Stimulated activated CD8-positive, alpha-beta memory T cell treated with anti-CD3 and anti-CD28 coated beads, Interleukin-4, amount 100 ng/mL, for 1 hour (primary cell): ENCODE measurements around the gene CDH12.
"Not testable (repeated sequence)": the region's sequence is repeated elsewhere in the genome, so short reads cannot be mapped to it uniquely, and the experiment has no call there.

Experiments used
- DNase-seq, 2 donors: peaks; one replicate each; pipeline ENCODE4 v3.0.0-alpha.2; 2020; ENCODE audit warnings: low read depth in 2 of 2, low spot score in 1 of 2

CDH12 gene

DNA sequence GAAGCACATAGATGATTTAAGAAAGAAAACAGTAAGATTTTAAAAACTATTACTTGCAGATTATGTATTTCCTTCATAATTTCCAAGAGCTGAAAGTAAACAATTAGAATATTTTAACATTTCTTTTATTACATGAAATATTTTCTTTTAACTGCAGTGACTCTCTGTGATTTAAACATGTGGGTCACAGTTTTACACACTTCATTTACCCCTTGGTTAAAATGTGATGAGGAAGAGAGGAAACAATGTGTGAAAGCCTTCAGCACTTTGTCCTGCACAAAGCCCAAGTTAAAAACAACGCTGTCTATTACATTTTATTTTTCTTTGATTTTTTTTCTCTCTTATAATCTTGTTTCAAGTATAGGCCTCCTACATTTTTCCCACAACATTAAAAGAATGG, 801.3 kb downstream of the CDH12 start:
- DNase-seq, result no peak

DNA sequence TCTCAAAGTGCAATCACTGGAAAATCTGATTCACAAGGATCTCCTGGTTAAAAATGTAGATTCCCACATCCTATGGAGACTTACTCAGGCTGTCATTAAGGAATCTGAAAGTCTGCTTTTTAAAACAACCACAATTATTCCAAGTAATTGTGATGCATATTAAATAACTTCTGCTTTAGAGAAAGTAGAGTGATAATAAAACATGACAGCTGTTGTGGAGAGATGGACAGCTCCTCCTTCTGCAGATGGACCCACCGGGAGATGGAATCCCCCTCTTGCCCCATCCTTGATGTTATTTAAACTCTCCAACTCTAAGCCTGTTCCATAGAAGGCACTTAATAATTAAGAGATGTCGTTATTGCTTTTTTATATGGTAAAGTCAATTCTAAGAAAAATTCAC, 802.2 kb downstream of the CDH12 start:
- DNase-seq, result no peak

DNA sequence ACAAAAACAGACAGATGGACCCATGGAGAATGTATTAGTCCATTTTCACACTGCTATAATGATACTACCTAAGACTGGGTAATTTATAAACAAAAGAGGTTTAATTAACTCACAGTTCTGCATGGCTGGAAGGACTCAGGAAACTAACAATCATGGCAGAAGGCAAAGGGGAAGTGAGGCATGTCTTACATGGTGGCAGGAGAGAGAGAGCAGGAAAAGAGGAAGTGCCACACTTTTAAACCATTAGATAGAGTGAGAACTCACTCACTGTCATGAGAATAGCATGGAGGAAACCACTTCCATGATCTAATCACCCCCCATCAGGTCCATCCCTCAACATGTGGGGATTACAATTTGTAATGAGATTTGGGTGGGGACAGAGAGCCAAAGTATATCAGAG, 808.9 kb downstream of the CDH12 start:
- no peak for DNase-seq

DNA sequence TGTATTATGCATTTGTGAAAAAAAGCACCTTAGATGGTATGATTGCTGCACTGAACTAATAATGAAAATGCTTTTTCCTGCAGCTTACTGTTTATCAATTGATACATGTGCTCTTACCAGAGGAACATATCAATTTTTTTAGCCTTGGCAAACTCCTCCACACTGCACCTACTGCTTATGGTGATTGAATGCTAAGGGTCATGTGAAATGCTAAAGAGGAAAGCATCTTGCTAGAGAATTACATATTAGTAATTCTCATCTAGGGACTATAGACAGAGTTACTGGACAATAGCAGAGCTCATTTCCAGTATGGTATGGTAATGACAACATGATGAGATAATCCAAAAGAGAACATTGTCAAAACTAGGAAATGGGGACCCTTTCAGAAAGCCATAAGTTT, 817.1 kb downstream of the CDH12 start:
- DNase-seq, result no peak

DNA sequence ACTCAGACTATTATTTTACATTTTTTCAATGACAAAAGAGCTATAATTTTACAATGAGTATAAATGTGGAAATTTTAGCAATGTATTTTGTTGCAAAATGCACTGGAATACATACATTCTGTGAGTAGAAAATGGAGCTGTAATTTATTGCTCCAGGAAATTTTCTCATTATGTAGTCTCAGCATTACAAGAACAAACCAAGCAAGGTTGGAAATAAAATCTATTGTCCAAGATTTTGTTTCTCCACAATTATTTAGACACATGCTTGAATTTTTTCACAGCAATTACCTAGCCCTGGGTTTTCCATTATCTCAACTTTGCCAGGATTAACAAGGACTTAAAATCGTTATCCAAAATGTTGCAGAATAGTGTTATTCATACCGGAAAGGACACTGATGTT, 820.1 kb downstream of the CDH12 start:
- no peak for DNase-seq

DNA sequence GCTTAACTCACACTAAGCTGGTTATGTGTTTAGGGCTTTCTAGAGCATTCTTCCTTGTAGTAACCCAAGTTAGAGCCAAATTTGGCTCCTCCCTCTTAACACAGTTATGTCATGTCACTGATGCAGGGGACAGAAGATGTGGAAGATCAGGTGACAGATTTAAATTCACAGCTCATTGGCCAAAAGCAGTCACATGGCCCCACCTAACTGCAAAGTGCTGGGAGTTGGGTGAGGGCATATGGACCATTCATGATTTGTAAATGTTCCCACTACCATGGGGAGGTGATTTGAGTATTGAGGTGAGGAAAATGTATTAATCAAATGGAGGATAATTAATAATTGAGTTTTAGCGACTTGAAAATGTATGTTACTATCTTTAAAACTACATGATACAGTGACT, 829.4 kb downstream of the CDH12 start:
- no peak for DNase-seq

DNA sequence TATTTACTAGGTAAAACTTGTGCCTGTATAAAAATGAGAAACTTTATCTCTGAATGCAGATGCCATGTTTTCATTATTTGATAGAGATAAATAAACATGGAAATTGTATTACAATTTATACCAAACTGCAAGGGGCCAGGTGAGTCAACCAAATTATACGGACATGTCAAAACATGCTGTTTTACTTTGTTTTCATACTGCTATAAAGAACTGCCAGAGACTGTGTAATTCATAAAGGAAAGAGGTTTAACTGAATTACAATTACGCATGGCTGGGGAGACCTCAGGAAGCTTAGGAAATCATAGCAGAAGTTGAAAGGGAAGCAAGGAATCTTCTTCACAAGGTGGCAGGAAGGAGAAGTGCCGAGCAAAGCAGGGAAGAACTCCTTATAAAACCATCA, 840.3 kb downstream of the CDH12 start:
- not testable (repeated sequence) for DNase-seq

DNA sequence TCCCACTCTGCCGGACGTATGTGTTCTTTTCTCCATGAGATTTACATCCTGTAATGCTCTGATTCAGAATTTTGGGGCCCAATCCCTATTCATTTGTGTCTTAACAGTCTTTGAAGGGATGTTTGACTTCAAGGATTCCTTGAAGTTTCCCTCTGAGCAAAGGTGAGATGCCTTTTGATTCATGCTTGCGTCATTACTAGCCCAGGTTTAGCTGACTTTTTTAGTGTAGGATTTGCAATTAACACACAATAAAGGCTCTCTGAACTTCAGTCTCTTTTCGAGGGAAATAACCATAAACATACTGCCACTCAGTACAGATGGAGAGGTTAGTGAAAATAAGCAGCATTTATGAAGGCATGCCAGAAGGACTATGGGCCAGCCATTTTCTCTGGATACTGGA, 842.3 kb downstream of the CDH12 start:
- not testable (repeated sequence) for DNase-seq

DNA sequence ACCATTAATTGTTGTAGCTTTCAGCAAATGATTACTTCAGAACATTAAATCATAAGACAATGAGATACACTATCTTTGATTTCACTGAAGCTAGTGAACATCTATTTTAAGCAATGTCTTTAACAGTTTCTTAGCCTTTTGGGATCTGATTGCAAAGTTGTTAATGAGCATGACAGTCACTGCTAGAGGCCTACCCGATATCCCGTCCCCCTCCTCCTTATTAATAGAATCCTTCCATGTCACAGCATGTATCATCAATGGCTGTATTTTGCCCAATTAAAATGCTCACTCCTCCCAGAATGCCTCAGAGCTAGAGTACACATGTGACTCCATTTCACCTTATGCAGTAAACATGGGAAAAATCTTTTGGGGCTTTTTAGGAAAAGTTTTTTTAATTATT, 852.0 kb downstream of the CDH12 start:
- not testable (repeated sequence) for DNase-seq

DNA sequence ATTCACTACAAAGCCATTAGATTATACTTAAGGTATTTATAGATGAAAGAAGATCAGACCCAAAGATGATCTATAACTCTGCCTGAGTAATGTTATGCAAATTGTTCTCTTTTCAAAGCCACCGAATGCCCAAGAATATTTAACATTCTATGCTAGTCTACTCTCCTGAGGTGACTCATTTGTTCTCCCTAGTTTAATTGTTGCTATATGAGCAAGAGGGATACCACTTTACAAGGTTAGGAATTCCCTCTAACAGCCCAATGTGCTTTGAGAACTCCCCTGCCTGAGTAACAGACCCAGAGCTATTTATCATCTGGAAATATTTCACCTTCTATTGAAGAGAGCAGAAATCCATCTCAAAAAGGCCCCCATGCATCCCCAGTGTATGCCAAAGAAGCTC, 867.3 kb downstream of the CDH12 start:
- DNase-seq, result not testable (repeated sequence)

DNA sequence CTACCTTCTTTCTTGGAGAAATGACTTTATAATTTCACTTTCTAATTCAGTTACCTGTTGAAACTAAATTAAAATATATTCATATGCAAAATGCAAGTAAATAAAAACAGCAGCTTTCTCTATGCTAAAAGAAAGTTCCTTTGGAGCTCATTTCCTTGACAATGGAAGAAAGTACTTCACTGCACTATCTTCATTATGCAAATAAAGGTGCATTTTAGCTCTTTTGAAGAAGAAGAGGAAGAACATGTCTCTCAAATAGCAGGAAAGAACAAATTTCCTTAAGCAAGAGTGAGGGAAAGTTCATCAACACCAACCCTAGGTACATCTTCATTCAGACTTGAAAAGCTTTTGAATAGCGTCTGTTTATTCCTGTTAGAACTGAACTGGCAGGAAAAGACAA, 901.6 kb downstream of the CDH12 start:
- not testable (repeated sequence) for DNase-seq

DNA sequence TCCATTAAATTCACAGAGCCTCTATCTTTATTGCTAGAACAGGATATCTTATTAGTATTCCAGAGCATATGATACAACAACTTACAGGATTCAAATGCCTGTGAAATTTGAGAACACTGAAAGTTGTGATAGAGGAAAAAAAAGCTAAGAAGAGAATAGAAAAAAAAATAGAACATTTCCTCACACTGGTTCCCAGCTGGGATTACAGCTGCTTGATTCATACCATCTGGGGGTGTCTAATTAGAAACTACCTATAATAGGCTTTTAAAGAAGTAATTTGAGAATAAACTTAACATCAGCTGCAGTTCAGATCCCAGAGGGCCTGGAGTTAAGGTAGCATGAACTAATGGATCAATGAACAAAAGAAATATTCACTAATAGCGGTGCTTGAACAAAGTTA, 922.0 kb downstream of the CDH12 start:
- no peak for DNase-seq

DNA sequence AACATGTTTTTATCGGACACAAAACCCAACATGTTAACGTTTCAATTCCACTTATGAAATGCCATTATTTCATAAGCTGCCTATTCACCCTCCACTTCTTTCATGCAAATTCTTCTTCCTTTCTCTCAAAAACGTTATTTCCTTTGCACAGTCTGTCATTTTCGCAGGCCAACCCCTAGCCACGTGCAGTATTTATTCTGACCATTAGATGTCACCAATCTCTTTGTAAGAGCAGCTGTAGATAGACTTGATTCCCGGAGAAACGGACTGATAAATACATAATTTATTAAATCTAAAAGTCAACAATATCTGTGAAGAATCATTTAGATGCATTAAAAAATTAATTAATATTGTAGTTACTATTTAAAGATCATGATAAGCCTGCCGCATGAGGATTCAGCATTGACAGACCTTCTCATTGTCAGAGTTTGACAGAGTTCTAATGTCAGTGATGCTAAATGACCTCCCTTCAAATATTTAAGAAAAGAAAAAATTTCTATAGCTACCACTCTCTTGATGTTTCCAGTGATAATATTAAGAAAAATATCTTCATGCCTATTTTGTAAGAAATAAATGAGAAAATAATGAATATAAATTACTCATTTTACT, 933.6 kb downstream of the CDH12 start:
- DNase-seq, result no peak

DNA sequence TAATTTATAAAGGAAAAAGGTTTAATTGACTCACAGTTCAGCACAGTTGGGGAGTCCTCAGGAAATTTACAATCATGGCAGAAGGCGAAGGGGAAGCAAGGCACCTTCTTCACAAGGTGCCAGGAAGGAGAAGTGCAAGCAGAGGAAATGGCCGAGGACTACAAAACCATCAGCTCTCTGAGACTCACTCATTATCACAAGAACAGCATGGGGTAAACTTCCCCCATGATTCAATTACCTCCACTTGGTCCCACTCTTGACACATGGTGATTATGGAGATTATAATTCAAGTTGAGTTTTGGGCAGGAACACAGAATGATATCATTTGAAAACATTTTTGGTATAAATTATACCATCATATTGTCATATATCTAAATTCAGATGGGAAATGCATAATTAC, 934.7 kb downstream of the CDH12 start:
- DNase-seq, result no peak

DNA sequence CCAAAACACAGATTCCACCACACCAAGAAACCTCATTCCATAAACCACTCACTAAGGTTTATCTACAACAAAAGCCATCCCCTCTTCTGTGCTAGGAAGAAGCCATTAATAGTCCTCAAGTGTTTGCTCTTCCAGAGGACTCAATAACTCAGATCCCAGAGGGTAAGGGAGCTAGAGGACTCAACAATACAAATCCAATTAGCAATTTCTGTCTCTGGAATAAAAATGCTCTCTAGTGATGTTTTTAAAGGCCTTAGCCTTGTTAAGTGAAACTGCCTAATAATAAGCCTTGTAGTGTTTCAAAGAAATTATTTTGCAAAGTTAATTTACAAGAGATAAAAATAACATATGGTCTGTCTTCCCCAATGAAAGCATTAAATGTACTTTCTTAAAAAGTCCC, 942.4 kb downstream of the CDH12 start:
- DNase-seq, result no peak

DNA sequence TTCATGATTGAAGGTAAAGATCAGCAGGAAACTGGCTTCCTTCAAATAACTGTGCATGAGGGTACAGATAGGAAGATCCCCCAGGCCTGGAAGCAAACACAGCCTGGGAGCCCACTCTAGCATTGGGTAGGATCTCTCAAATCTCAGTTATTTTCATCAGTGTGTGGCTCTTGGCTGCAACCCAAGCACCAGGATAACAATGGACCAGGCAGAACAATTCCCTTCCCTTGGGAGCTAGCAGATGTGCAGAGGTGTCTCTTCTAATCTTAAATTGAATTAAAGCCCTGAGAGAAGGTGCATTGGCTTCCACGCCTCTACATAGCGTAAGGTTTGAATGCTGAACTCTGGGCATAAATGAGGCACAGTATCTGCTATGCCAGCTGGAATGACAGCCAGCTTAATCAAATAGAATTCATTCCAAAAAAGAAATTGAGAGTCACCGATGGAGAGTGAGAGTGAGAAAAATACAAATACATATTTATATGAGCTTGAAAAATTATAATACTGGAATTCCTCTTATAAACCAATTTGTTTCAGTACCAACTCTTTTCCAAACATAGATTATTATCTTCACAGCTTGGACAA, 957.3 kb downstream of the CDH12 start:
- no peak for DNase-seq

DNA sequence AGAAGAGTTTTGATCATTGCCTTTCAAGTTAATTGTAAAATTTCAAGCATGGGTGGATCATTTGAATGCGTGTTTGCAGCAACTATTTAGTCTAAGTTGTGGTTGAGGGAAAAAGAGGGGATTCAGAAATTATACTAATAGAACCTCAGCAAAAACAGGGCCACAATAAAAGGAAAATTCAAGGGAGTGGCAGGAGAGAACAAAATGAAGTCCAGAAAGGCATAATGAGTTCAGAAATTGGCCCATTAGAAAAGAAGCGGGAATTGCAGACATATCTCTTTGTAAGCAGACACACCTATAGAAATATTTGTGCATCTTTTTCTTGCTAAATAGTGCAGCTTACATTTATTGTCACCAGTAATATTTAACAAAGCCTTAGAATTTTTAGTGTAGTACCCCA, 960.0 kb downstream of the CDH12 start:
- DNase-seq, result no peak

DNA sequence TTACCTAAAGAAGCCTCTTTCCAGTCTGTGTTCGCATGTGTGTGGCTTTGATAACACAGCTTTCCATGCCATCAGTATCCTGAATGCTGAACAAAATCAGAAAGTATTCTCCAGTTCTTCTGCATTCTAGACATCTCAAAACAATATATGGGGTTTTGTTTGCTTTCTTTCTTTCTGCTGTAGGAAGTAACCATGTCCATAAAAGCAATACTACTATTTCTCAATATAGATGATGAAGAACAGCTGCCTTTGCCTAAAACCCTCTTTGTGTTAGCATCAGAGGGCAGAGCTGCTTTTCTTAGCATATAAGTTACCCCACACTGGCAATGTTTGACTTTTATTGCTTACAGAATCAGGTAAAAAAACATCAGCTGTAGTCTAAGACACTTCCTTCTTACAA, 963.6 kb downstream of the CDH12 start:
- DNase-seq, result no peak

DNA sequence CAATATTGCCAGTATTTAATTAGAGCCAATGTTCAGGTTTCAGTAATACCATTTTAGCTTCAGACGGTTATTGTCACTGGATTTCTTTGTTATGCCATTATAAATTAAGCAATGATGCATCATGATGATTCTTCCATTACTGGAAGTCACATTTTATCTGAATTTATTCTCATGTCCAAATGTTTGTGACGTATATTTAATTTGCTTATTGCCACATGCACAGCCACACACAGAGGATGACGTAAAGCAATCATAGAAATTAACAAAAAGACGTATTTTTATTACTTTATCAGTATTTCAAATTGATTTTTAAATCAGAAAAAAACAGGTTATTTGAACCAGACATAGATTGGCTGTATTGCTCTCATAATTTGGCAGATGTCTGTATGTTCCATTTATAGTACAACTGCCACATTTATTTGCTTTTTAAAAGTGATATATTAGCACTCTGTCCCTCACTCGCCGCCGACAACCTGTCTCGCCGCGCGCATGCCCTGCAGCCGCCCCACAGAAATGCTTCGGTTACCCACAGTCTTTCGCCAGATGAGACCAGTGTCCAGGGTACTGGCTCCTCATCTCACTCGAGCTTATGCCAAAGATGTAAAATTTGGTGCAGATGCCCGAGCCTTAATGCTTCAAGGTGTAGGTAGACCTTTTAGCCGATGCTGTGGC, 970.9 kb downstream of the CDH12 start:
- DNase-seq, result no peak

DNA sequence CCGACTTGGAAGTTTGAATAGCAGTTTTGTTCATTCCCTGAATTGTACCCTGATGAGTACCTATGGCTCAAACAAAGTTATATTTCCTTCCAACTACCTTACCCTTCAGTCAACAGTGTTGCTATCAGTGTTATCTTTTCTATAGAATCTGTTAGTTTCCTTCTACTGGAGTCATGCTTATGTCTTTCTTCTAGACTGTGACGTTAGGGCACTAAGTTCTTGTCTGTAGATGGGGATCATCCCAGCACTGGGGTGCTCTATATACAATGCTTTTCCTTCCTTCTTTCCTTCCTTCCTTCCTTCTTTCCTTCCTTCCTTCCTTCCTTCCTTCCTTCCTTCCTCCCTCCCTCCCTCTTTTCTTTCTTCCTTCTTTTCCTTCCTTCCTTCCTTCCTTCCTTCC, 973.0 kb downstream of the CDH12 start:
- DNase-seq, result no peak

DNA sequence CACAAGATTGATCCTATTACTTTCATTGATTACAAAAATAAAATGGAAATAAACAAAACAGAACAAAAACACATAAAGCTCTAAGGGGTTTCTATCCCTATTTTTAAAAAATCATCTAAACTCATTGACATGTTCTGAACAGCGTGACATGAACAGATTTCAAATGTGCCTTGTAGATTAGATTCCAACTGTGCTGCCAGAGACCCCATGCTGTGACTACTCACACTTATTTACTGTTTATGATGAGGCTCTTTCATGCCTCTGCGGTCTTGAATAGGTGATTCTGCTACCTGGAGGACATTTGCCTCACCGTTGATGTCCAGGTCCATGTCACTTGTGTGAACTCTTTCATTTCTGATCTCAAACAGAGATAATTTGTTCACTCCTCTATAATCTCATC, 990.2 kb downstream of the CDH12 start:
- DNase-seq, result no peak

DNA sequence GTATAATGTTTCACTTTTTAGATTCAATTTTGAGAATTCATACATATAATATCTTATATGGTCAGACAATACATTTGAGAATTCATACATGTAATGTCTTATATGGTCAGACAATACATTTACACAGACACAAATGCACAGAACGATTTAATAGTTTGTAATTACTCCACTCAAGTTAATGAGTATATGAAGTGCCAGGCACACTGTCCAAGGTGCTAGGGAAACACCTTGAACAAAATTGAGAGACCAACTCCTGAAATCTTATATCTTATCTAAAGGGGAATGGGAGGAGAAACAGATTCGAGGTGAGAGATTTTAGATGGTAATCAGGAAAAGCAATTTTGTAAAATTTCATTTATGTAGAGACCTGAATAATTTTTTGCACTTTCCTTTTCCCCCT, 994.7 kb downstream of the CDH12 start:
- DNase-seq, result no peak

DNA sequence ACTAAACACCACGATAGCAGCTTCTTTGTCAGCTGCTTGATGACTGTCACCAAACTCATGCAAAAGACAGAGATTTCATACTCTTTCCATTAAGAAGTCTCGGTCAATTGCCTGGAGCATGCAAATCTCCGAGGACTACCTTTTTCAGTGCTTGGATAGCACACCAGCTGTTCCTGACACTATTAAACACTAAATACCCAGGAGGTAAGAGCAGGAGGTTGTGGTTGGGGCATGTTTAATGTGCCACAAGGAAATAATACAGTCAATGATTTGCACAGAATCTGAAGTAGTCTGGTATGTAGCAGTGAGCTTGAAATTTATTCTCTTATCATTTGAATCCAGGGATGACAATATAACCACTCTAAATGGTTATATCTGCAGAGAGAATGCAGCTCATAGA, 996.2 kb downstream of the CDH12 start:
- no peak for DNase-seq
